K562 (cell line): ENCODE data around the gene CDCP1. TPM values are rescaled to one million over a fixed set of nuclear protein-coding genes. Genes with fewer than 3 reads are reported as not detected.
A peak's percentile ranks its signal among the peaks of the same experiment; 100 is the strongest.

ENCODE experiments used
- BRD4 ChIP-seq: fragments of 200-600 bp; sonication (generic); IDR thresholded peaks from 2 replicates; pipeline ENCODE4 v1.6.1; 2017; ENCODE audit warnings: inconsistent platforms
- EGR1 ChIP-seq: fragments of 450-650 bp; conservative IDR thresholded peaks from 2 replicates; pipeline ENCODE4 v1.6.1; 2017; ENCODE audit warnings: mild to moderate bottlenecking
- FOXA3 ChIP-seq, 2 experiments: fragments of 450-650 bp in 1 of 2; sonication (generic) in 1 of 2; formaldehyde crosslinking; IDR thresholded peaks in 1 of 2; conservative IDR thresholded peaks in 1 of 2; 2 replicates each; pipeline versions ENCODE4 v1.4.0 to v1.8.0; 2020 to 2022; ENCODE audit warnings: mild to moderate bottlenecking in 2 of 2, missing genetic modification reagents in 1 of 2
- MAZ ChIP-seq, 2 experiments: fragments of 450-650 bp in 1 of 2; sonication (generic) in 1 of 2; formaldehyde crosslinking; IDR thresholded peaks in 1 of 2; conservative IDR thresholded peaks in 1 of 2; 2 replicates each; pipeline versions ENCODE4 v1.4.0 to v1.5.0; 2020; ENCODE audit warnings: mild to moderate bottlenecking in 1 of 2, missing genetic modification reagents in 1 of 2
- MTA2 ChIP-seq: fragments of 450-650 bp; IDR thresholded peaks from 2 replicates; pipeline ENCODE4 v1.6.1; 2016; ENCODE audit warnings: low read depth
- MXD1 ChIP-seq: fragments of 250-450 bp; sonication (Bioruptor Pico); IDR thresholded peaks from 2 replicates; pipeline ENCODE4 v1.8.0; 2021; ENCODE audit warnings: borderline replicate concordance, mild to moderate bottlenecking, moderate library complexity; ENCODE audit not compliant: poor library complexity, severe bottlenecking
- NFXL1 ChIP-seq: fragments of 450-650 bp; formaldehyde crosslinking; IDR thresholded peaks from 2 replicates; pipeline ENCODE4 v1.4.0; 2021; ENCODE audit warnings: mild to moderate bottlenecking
- PATZ1 ChIP-seq: fragments of 250-450 bp; sonication (Bioruptor Pico); IDR thresholded peaks from 2 replicates; pipeline ENCODE4 v1.5.0; 2020; ENCODE audit warnings: mild to moderate bottlenecking, borderline replicate concordance
- PRMT5 ChIP-seq: sonication (generic); formaldehyde crosslinking; IDR thresholded peaks from 2 replicates; pipeline ENCODE4 v1.5.0; 2020; ENCODE audit warnings: missing genetic modification reagents
- PTRF ChIP-seq: fragments of 450-650 bp; IDR thresholded peaks from 2 replicates; pipeline ENCODE4 v1.6.1; 2016; ENCODE audit warnings: mild to moderate bottlenecking, missing genetic modification characterization, missing compliant biosample characterization
- RAD21 ChIP-seq, 2 experiments: fragments of 250-450 bp in 1 of 2; fragments of 450-650 bp in 1 of 2; sonication (Bioruptor Pico) in 1 of 2; formaldehyde crosslinking in 1 of 2; IDR thresholded peaks in 1 of 2; conservative IDR thresholded peaks in 1 of 2; 2 replicates each; pipeline versions ENCODE4 v1.4.0 to v1.8.0; 2020 to 2022; ENCODE audit warnings: mild to moderate bottlenecking in 2 of 2, moderate library complexity in 1 of 2
- RBM17 ChIP-seq: fragments of 200-400 bp; formaldehyde crosslinking; IDR thresholded peaks from 2 replicates; pipeline ENCODE4 v1.6.1; 2017; ENCODE audit warnings: low read depth, mild to moderate bottlenecking, low read length, borderline replicate concordance
- RREB1 ChIP-seq: fragments of 250-450 bp; sonication (Bioruptor Pico); IDR thresholded peaks from 2 replicates; pipeline ENCODE4 v1.4.0; 2020
- SOX6 ChIP-seq: fragments of 450-650 bp; IDR thresholded peaks from 2 replicates; pipeline ENCODE4 v1.6.1; 2014; ENCODE audit warnings: mild to moderate bottlenecking
- TEAD1 ChIP-seq, 2 experiments: fragments of 450-650 bp in 1 of 2; sonication (generic) in 1 of 2; formaldehyde crosslinking; IDR thresholded peaks; 2 replicates each; pipeline versions ENCODE4 v1.4.0 to v1.8.0; 2020 to 2022; ENCODE audit warnings: mild to moderate bottlenecking in 2 of 2, missing genetic modification reagents in 1 of 2
- ZBTB26 ChIP-seq: fragments of 450-650 bp; formaldehyde crosslinking; IDR thresholded peaks from 2 replicates; pipeline ENCODE4 v1.4.0; 2022; ENCODE audit warnings: missing genetic modification characterization
- ZKSCAN3 ChIP-seq: fragments of 250-450 bp; sonication (Bioruptor Pico); IDR thresholded peaks from 2 replicates; pipeline ENCODE4 v1.4.0; 2020
- ZNF583 ChIP-seq: fragments of 250-450 bp; sonication (Bioruptor Pico); IDR thresholded peaks from 2 replicates; pipeline ENCODE4 v1.4.0; 2020
- ZNF76 ChIP-seq: fragments of 250-450 bp; sonication (Bioruptor Pico); IDR thresholded peaks from 2 replicates; pipeline ENCODE4 v1.4.0; 2020; ENCODE audit warnings: mild to moderate bottlenecking, moderate library complexity, borderline replicate concordance
- polyA plus RNA-seq, 8 experiments: library from polyadenylated mRNA; depleted of rRNA in 4 of 8; stranded (reverse) in 5 of 8; unstranded in 3 of 8; fragments of >200 nt; fragmentation: Nextera tagmentation in 2 of 8; fragmentation: Illumina TruSeq in 1 of 8; extraction: Ambion mirVana in 2 of 8; extraction: Trizol in 1 of 8; gene quantifications; 2 replicates each; pipeline versions ENCODE4 v1.2.1 to v1.2.3, GENCODE V29; 2011 to 2014; ENCODE audit warnings: inconsistent platforms in 1 of 8, missing spikeins in 1 of 8
- total RNA-seq, 7 experiments: library from RNA; depleted of rRNA in 6 of 7; stranded (reverse); fragments of >200 nt in 6 of 7; fragmentation: Illumina TruSeq in 2 of 7; extraction: Trizol in 2 of 7; gene quantifications; 2 replicates each; pipeline versions ENCODE4 v1.2.1 to v1.2.3, GENCODE V29; 2011 to 2021; ENCODE audit warnings: low replicate concordance in 1 of 7

Gene CDCP1
- total and polyA plus RNA-seq, 9 of the 15 experiments (the other 6 are each of a cell fraction or from before 2014, with no cell fraction given), result 3.9 to 16.4 (median 5.2) TPM

- no peak; the same call in 1 of the 2 replicates for TF ChIP-seq RREB1 (CRISPR knock-in tag)
- no peak for TF ChIP-seq RAD21 (CRISPR knock-in tag; conservative IDR thresholded peaks at IDR 0.05 in 1 of 2, IDR thresholded peaks at IDR 0.05 in 1 of 2)
- TF ChIP-seq PTRF (tag), result 0 out of 2 replicates have a peak, but pooled peaks have one; percentile 1
- no peak for TF ChIP-seq MXD1 (CRISPR knock-in tag)
- TF ChIP-seq ZNF583 (CRISPR knock-in tag), result 0 out of 2 replicates have a peak, but pooled peaks have one; percentile 10
- TF ChIP-seq MAZ (CRISPR knock-in tag; conservative IDR thresholded peaks at IDR 0.05 in 1 of 2, IDR thresholded peaks at IDR 0.05 in 1 of 2), result peak in 1 of 2 experiments; percentile 35; a peak in 1 of 4 replicates
- TF ChIP-seq NFXL1 (CRISPR knock-in tag), result peak; percentile 12; the same call in 1 of the 2 replicates
- TF ChIP-seq EGR1, result no peak
- TF ChIP-seq ZKSCAN3 (CRISPR knock-in tag), result no peak
- TF ChIP-seq MTA2, result no peak
- TF ChIP-seq SOX6, result no peak
- no peak for TF ChIP-seq ZBTB26
- TF ChIP-seq TEAD1 (CRISPR knock-in tag; IDR thresholded peaks at IDR 0.05), result peak in 1 of 2 experiments; percentile 19; a peak in 1 of 4 replicates
- no peak for TF ChIP-seq FOXA3 (CRISPR knock-in tag; conservative IDR thresholded peaks at IDR 0.05 in 1 of 2, IDR thresholded peaks at IDR 0.05 in 1 of 2)
- no peak for TF ChIP-seq RBM17
- TF ChIP-seq PATZ1, result no peak
- no peak for TF ChIP-seq PRMT5 (CRISPR knock-in tag)
- TF ChIP-seq ZNF76 (CRISPR knock-in tag), result peak; percentile 58; the same call in 1 of the 2 replicates
- peak; percentile 66; the same call in 1 of the 2 replicates for TF ChIP-seq BRD4
These were observed 83.5 kb downstream of the CDCP1 start (continued) for GRCh38 chr3:45062697-45063070.
